Mesenchymal stem cell (in vitro differentiated cells and primary cell): ENCODE measurements around the gene PDIA4.
"Not testable (repeated sequence)": the region's sequence is repeated elsewhere in the genome, so short reads cannot be mapped to it uniquely, and the experiment has no call there.

Source experiments
- DNase-seq: peaks from one replicate; pipeline ENCODE4 v3.0.0-alpha.2; 2013
- H2AFZ ChIP-seq: one replicate; pipeline ENCODE4 v1.6.1; 2013; ENCODE audit warnings: low read depth, mild to moderate bottlenecking, control low read depth, inconsistent platforms, low read length, moderate library complexity
- H2AK5ac ChIP-seq: 2 replicates; pipeline ENCODE4 v1.6.1; 2013; ENCODE audit warnings: low read length, moderate library complexity, mild to moderate bottlenecking, inconsistent platforms; ENCODE audit not compliant: severe bottlenecking
- H2BK120ac ChIP-seq: one replicate; pipeline ENCODE4 v1.6.1; 2013; ENCODE audit warnings: low read depth, mild to moderate bottlenecking, inconsistent platforms, low read length, moderate library complexity
- H2BK12ac ChIP-seq, 2 experiments: one replicate each; pipeline ENCODE4 v1.6.1; 2013; ENCODE audit warnings: inconsistent platforms in 2 of 2, low read length in 2 of 2, mild to moderate bottlenecking in 2 of 2, moderate library complexity in 2 of 2, control low read depth in 1 of 2
- H2BK15ac ChIP-seq: one replicate; pipeline ENCODE4 v1.6.1; 2013; ENCODE audit warnings: mild to moderate bottlenecking, low read depth, inconsistent platforms; ENCODE audit not compliant: poor library complexity, severe bottlenecking
- H2BK5ac ChIP-seq: 2 replicates; pipeline ENCODE4 v1.6.1; 2013; ENCODE audit warnings: low read depth, mild to moderate bottlenecking, low read length, control low read depth, inconsistent platforms; ENCODE audit not compliant: poor library complexity, severe bottlenecking
- H3K14ac ChIP-seq, 2 experiments: one replicate each; pipeline ENCODE4 v1.6.1; 2013; ENCODE audit warnings: inconsistent platforms in 2 of 2, low read length in 2 of 2, control low read depth in 1 of 2, mild to moderate bottlenecking in 1 of 2, moderate library complexity in 1 of 2
- H3K18ac ChIP-seq, 2 experiments: one replicate each; pipeline ENCODE4 v1.6.1; 2013; ENCODE audit warnings: inconsistent platforms in 2 of 2, low read length in 2 of 2, control low read depth in 1 of 2, low read depth in 1 of 2, mild to moderate bottlenecking in 1 of 2
- H3K23ac ChIP-seq, 2 experiments: one replicate each; pipeline ENCODE4 v1.6.1; 2013; ENCODE audit warnings: inconsistent platforms in 2 of 2, low read length in 2 of 2, mild to moderate bottlenecking in 2 of 2, moderate library complexity in 2 of 2, control low read depth in 1 of 2
- H3K27ac ChIP-seq: 2 replicates; pipeline ENCODE4 v1.5.1; 2013; ENCODE audit warnings: mild to moderate bottlenecking, moderate library complexity, low read length, control low read depth, inconsistent platforms; ENCODE audit not compliant: poor library complexity, severe bottlenecking
- H3K27me3 ChIP-seq, 2 experiments: 2 replicates each; pipeline versions ENCODE4 v1.6.1 to v1.7.0; 2013; ENCODE audit warnings: low read length in 2 of 2, mild to moderate bottlenecking in 2 of 2, moderate library complexity in 2 of 2, control low read depth in 1 of 2, inconsistent platforms in 1 of 2; ENCODE audit not compliant: control insufficient read depth in 1 of 2, insufficient read depth in 1 of 2
- H3K36me3 ChIP-seq, 2 experiments: 2 replicates each; pipeline versions ENCODE4 v1.6.1 to v1.7.0; 2013; ENCODE audit warnings: low read length in 2 of 2, control low read depth in 1 of 2, inconsistent platforms in 1 of 2, low read depth in 1 of 2, mild to moderate bottlenecking in 1 of 2; ENCODE audit not compliant: insufficient read depth in 2 of 2, control insufficient read depth in 1 of 2
- H3K4ac ChIP-seq, 2 experiments: one replicate each; pipeline ENCODE4 v1.6.1; 2013; ENCODE audit warnings: inconsistent platforms in 2 of 2, low read length in 2 of 2, mild to moderate bottlenecking in 2 of 2, moderate library complexity in 2 of 2, control low read depth in 1 of 2, low read depth in 1 of 2
- H3K4me1 ChIP-seq: 2 replicates; pipeline ENCODE4 v1.6.1; 2013; ENCODE audit warnings: low read depth, low read length, control low read depth; ENCODE audit not compliant: control insufficient read depth, insufficient read depth
- H3K4me2 ChIP-seq: 2 replicates; pipeline ENCODE4 v1.6.1; 2013; ENCODE audit warnings: low read length, mild to moderate bottlenecking, inconsistent platforms; ENCODE audit not compliant: poor library complexity, severe bottlenecking
- H3K4me3 ChIP-seq, 2 experiments: 2 replicates each; pipeline versions ENCODE4 v1.5.1 to v1.7.0; 2013; ENCODE audit warnings: low read length in 2 of 2, mild to moderate bottlenecking in 2 of 2, control low read depth in 1 of 2, low read depth in 1 of 2; ENCODE audit not compliant: insufficient read depth in 1 of 2
- H3K79me1 ChIP-seq: replicated peaks from 2 replicates; pipeline ENCODE4 v1.6.1; 2013; ENCODE audit warnings: mild to moderate bottlenecking, control low read depth, low read length, inconsistent platforms; ENCODE audit not compliant: poor library complexity, severe bottlenecking
- H3K9ac ChIP-seq: 2 replicates; pipeline ENCODE4 v1.7.0; 2013; ENCODE audit warnings: mild to moderate bottlenecking, low read length, moderate library complexity
- H3K9me3 ChIP-seq: 2 replicates; pipeline ENCODE4 v1.7.0; 2013; ENCODE audit warnings: mild to moderate bottlenecking, low read length; ENCODE audit not compliant: control insufficient read depth
- H4K8ac ChIP-seq: one replicate; pipeline ENCODE4 v1.6.1; 2013; ENCODE audit warnings: inconsistent platforms, mild to moderate bottlenecking, low read length, moderate library complexity
- H4K91ac ChIP-seq: one replicate; pipeline ENCODE4 v1.6.1; 2013; ENCODE audit warnings: mild to moderate bottlenecking, low read length, inconsistent platforms
- WGBS: methylation state at CpG from one replicate; pipeline ENCODE4 v1.1.7; 2013; ENCODE audit warnings: mixed read lengths; 5-methylcytosine and 5-hydroxymethylcytosine counted together

Gene PDIA4

GRCh38 chr7:149012730-149013129, 15.6 kb downstream of the PDIA4 start:
- not testable (repeated sequence) for H2AK5ac ChIP-seq, H3K18ac ChIP-seq, H3K4me3 ChIP-seq, H3K27ac ChIP-seq, H3K4me1 ChIP-seq, H3K9me3 ChIP-seq, H3K4me2 ChIP-seq, H2BK15ac ChIP-seq, H2BK120ac ChIP-seq, H3K9ac ChIP-seq, H3K4ac ChIP-seq, H2BK12ac ChIP-seq, H3K23ac ChIP-seq, H4K91ac ChIP-seq, DNase-seq, H3K14ac ChIP-seq, H2BK5ac ChIP-seq, H3K27me3 ChIP-seq, H2AFZ ChIP-seq, H4K8ac ChIP-seq
- 98% methylated on average over 11 of the region's 12 CpGs for WGBS
- H3K36me3 ChIP-seq, result peaks cover 76 to 83% of the 10 kb centered on the region in 2 experiments
- peaks cover 49% of the 10 kb centered on the region for H3K79me1 ChIP-seq

GRCh38 chr7:149011491-149011890, 16.8 kb downstream of the PDIA4 start:
- H3K27me3 ChIP-seq, result no peaks in the 10 kb centered on the region
- H3K23ac ChIP-seq, result no peak overlapping the region
- H2AK5ac ChIP-seq, result no peak overlapping the region
- H2BK120ac ChIP-seq, result no peak overlapping the region
- no peak overlapping the region for H2BK5ac ChIP-seq
- no peak overlapping the region for H3K4me3 ChIP-seq
- H2BK12ac ChIP-seq, result no peak overlapping the region
- H3K79me1 ChIP-seq, result peaks cover 53% of the 10 kb centered on the region
- no peak overlapping the region for H2BK15ac ChIP-seq
- H4K91ac ChIP-seq, result no peak overlapping the region
- no peaks in the 10 kb centered on the region for H3K4me1 ChIP-seq
- no peak overlapping the region for H3K4me2 ChIP-seq
- H2AFZ ChIP-seq, result no peak overlapping the region
- peaks cover 80 to 91% of the 10 kb centered on the region in 2 experiments for H3K36me3 ChIP-seq
- H4K8ac ChIP-seq, result no peak overlapping the region
- H3K4ac ChIP-seq, result no peak overlapping the region
- H3K14ac ChIP-seq, result no peak overlapping the region
- WGBS, result 97% methylated on average over 8 of the region's 8 CpGs
- no peaks in the 10 kb centered on the region for H3K9me3 ChIP-seq
- H3K18ac ChIP-seq, result no peak overlapping the region
- no peak overlapping the region for H3K27ac ChIP-seq
- no peak for DNase-seq
- H3K9ac ChIP-seq, result no peak overlapping the region

GRCh38 chr7:149010451-149010850, 17.9 kb downstream of the PDIA4 start:
- Histone ChIP-seq H3K4me1 (no peaks in the 10 kb centered on the region), H3K9me3 (no peaks in the 10 kb centered on the region), H4K8ac (peak overlapping the region; percentile 40), H3K79me1 (peaks cover 56% of the 10 kb centered on the region), H3K4me2 (no peak overlapping the region), H3K36me3 (peaks cover 82 to 95% of the 10 kb centered on the region in 2 experiments), H2BK12ac (no peak overlapping the region), H3K4me3 (no peak overlapping the region), H2BK120ac (no peak overlapping the region), H3K9ac (no peak overlapping the region), H3K23ac (no peak overlapping the region), H2AFZ (no peak overlapping the region), H3K14ac (no peak overlapping the region), H2AK5ac (no peak overlapping the region), H3K18ac (no peak overlapping the region), H3K4ac (no peak overlapping the region), H3K27ac (no peak overlapping the region), H3K27me3 (no peaks in the 10 kb centered on the region), H2BK5ac (no peak overlapping the region), H2BK15ac (no peak overlapping the region), H4K91ac (no peak overlapping the region)
- 99% methylated on average over 5 of the region's 5 CpGs for WGBS
- DNase-seq, result no peak

- H3K23ac ChIP-seq, result no peak overlapping the region
- no peak overlapping the region for H4K8ac ChIP-seq
- WGBS, result 97% methylated on average over 3 of the region's 3 CpGs
- H3K9me3 ChIP-seq, result no peaks in the 10 kb centered on the region
- no peak overlapping the region for H2BK120ac ChIP-seq
- no peak overlapping the region for H3K18ac ChIP-seq
- H3K14ac ChIP-seq, result no peak overlapping the region
- no peak overlapping the region for H2AK5ac ChIP-seq
- H3K4me2 ChIP-seq, result no peak overlapping the region
- DNase-seq, result no peak
- H3K79me1 ChIP-seq, result peaks cover 56% of the 10 kb centered on the region
- no peak overlapping the region for H3K27ac ChIP-seq
- H4K91ac ChIP-seq, result no peak overlapping the region
- no peaks in the 10 kb centered on the region for H3K27me3 ChIP-seq
- no peak overlapping the region for H2AFZ ChIP-seq
- H2BK12ac ChIP-seq, result no peak overlapping the region
- no peak overlapping the region for H3K9ac ChIP-seq
- H3K4me3 ChIP-seq, result no peak overlapping the region
- H2BK15ac ChIP-seq, result no peak overlapping the region
- no peaks in the 10 kb centered on the region for H3K4me1 ChIP-seq
- no peak overlapping the region for H3K4ac ChIP-seq
- H2BK5ac ChIP-seq, result no peak overlapping the region
- peaks cover 80 to 98% of the 10 kb centered on the region in 2 experiments for H3K36me3 ChIP-seq
Measured at GRCh38 chr7:149009527-149009926, 18.8 kb downstream of the PDIA4 start.
